Measurements from ENCODE around the gene GMPR2. TPM values are rescaled to one million over a fixed set of nuclear protein-coding genes. Genes with fewer than 3 reads are reported as not detected.
A peak's percentile ranks its signal among the peaks of the same experiment; 100 is the strongest.

The GMPR2 gene
- total and polyA plus RNA-seq, 2 of the 4 experiments (the other 2 are of a cell fraction): 63.7 to 92.5 TPM

- ATAC-seq (ENCODE audit: low read depth): no peak
- ChIA-PET POLR2A (ENCODE audit: unreplicated experiment) (interaction anchor here (1.2 kb wide), 1 partner anchor 8 kb away, joined by 3 read pairs; the partner anchor contains the start of gene TINF2), CTCF (no interaction called here)
- TF ChIP-seq RCOR1 (IDR thresholded peaks at IDR 0.05; ENCODE audit: insufficient replicate concordance, low read length): no peak
- TF ChIP-seq, protein P1, sequence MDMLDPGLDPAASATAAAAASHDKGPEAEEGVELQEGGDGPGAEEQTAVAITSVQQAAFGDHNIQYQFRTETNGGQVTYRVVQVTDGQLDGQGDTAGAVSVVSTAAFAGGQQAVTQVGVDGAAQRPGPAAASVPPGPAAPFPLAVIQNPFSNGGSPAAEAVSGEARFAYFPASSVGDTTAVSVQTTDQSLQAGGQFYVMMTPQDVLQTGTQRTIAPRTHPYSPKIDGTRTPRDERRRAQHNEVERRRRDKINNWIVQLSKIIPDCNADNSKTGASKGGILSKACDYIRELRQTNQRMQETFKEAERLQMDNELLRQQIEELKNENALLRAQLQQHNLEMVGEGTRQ (IDR thresholded peaks at IDR 0.05; ENCODE audit: low read depth, low read length): no peak
- no peak for TF ChIP-seq MAZ (IDR thresholded peaks at IDR 0.05; ENCODE audit: borderline replicate concordance, low read depth, low read length)
- TF ChIP-seq, protein P2, sequence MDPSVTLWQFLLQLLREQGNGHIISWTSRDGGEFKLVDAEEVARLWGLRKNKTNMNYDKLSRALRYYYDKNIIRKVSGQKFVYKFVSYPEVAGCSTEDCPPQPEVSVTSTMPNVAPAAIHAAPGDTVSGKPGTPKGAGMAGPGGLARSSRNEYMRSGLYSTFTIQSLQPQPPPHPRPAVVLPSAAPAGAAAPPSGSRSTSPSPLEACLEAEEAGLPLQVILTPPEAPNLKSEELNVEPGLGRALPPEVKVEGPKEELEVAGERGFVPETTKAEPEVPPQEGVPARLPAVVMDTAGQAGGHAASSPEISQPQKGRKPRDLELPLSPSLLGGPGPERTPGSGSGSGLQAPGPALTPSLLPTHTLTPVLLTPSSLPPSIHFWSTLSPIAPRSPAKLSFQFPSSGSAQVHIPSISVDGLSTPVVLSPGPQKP (IDR thresholded peaks at IDR 0.05; ENCODE audit: borderline replicate concordance, low read depth, low read length): no peak
- no peak for TF ChIP-seq MAFK (IDR thresholded peaks at IDR 0.05; ENCODE audit: low read depth, low read length)
- TF ChIP-seq POLR2A (IDR thresholded peaks at IDR 0.05; ENCODE audit: low read depth, low read length): no peak
- no peak for TF ChIP-seq BHLHE40 (IDR thresholded peaks at IDR 0.05; ENCODE audit: low read depth, low read length)
- no peak for TF ChIP-seq RFX5 (IDR thresholded peaks at IDR 0.05; ENCODE audit: low read depth, low read length)
- no peak for TF ChIP-seq SMC3 (IDR thresholded peaks at IDR 0.05; ENCODE audit: low read depth, low read length)
- no peak for TF ChIP-seq CEBPB (IDR thresholded peaks at IDR 0.05; ENCODE audit: low read depth, low read length)
- TF ChIP-seq RAD21 (IDR thresholded peaks at IDR 0.05; ENCODE audit: low read length): no peak
- no peak for TF ChIP-seq CHD1 (IDR thresholded peaks at IDR 0.05; ENCODE audit: low read depth, low read length)
- TF ChIP-seq MXI1 (IDR thresholded peaks at IDR 0.05; ENCODE audit: borderline replicate concordance, low read depth, low read length): no peak
- no peak for TF ChIP-seq NFE2L2 (IDR thresholded peaks at IDR 0.05; ENCODE audit: low read depth, low read length)
- no peak for TF ChIP-seq FOS (IDR thresholded peaks at IDR 0.05; ENCODE audit: low read depth, low read length)
These were observed 1.6 kb downstream of the GMPR2 start for GRCh38 chr14:24234095-24235005.

More at GRCh38 chr14:24234095-24235005, 1.6 kb downstream of the GMPR2 start:
- Histone ChIP-seq H4K5ac (ENCODE audit: low read depth, low read length) (no peak overlapping the region), H3K14ac (replicated peaks; ENCODE audit: low read depth, low read length) (no peak overlapping the region), H3K9ac (ENCODE audit: low read depth, low read length) (no peak overlapping the region), H2AFZ (replicated peaks; ENCODE audit: low read length, poor library complexity) (no peak overlapping the region), H3K36me3 (ENCODE audit: control insufficient read depth, insufficient read depth, low read length) (peaks cover 28% of the 10 kb centered on the region), H4K8ac (ENCODE audit: low read depth in 2 of 2, low read length in 2 of 2) (no peak overlapping the region), H3K9me3 (ENCODE audit: control insufficient read depth, insufficient read depth, low read length) (no peaks in the 10 kb centered on the region), H3K56ac (ENCODE audit: extremely low read depth, insufficient read depth, low read length) (no peak overlapping the region), H4K91ac (ENCODE audit: insufficient read depth, low read depth, low read length) (no peak overlapping the region), H2BK5ac (ENCODE audit: low read depth, low read length, poor library complexity, severe bottlenecking) (no peak overlapping the region), H3K4ac (ENCODE audit: low read depth, low read length) (no peak overlapping the region), H2BK20ac (ENCODE audit: low read depth, low read length) (no peak overlapping the region), H2AK9ac (replicated peaks; ENCODE audit: low read depth, low read length, poor library complexity) (no peak overlapping the region), H3K9me1 (ENCODE audit: insufficient read depth, low read length) (peaks cover 19% of the 10 kb centered on the region), H3K23ac (ENCODE audit: low read depth, low read length) (0 out of 2 replicates have a peak overlapping the region, but pooled peaks have one; percentile 36), H3K4me3 (ENCODE audit: insufficient read depth, low read depth, low read length) (no peak overlapping the region), H3K4me1 (ENCODE audit: control insufficient read depth, insufficient read depth, low read length) (peaks cover 8% of the 10 kb centered on the region), H3K27ac (ENCODE audit: insufficient read depth, low read length) (no peak overlapping the region), H2BK15ac (ENCODE audit: low read depth, low read length) (no peak overlapping the region), H3K79me1 (ENCODE audit: low read depth in 1 of 2, low read length in 2 of 2) (peaks cover 48 to 85% of the 10 kb centered on the region in 2 experiments), H4K20me1 (ENCODE audit: insufficient read depth, low read length) (no peaks in the 10 kb centered on the region), H3K18ac (ENCODE audit: low read depth, low read length) (no peak overlapping the region), H2AK5ac (ENCODE audit: low read depth, low read length) (no peak overlapping the region), H2BK120ac (ENCODE audit: low read depth, low read length) (no peak overlapping the region), H3K27me3 (ENCODE audit: control insufficient read depth, insufficient read depth, low read length) (no peaks in the 10 kb centered on the region), H3K4me2 (ENCODE audit: low read depth, low read length) (no peak overlapping the region; the same call in 1 of the 2 replicates)
- dilution Hi-C loops (cut with HindIII; ENCODE audit: low sequenced_read_pairs, unreplicated experiment): no loop called here
- 71% methylated on average over 1 of the region's 3 CpGs; no CpG with 5 or more reads in 1 of the 2 experiments for WGBS, 2 experiments (ENCODE audit: extremely low coverage in 2 of 2, insufficient read length in 1 of 2)
- in situ Hi-C loops (cut with MboI; ENCODE audit: low sequenced_read_pairs): loop anchor here (10.0 kb wide), 1 partner anchor 200 kb away; no protein-coding TSS in a partner anchor
- intact Hi-C loops (cut with micrococcal nuclease): no loop called here
- no TSS peak for BruUV-seq (replicated peaks)
- DNase-seq: no peak

Measured in IMR-90 (cell line).